Fibroblast of mammary gland (primary cell): ENCODE data around the gene AIG1.

Experiments used
- DNase-seq: peaks from one replicate; pipeline ENCODE4 v3.0.0-alpha.2; 2010; ENCODE audit warnings: low read depth
- H3K4me3 ChIP-seq: 2 replicates; pipeline ENCODE4 v1.5.1; 2011; ENCODE audit warnings: low read depth, mild to moderate bottlenecking, low read length, moderate library complexity; ENCODE audit not compliant: control insufficient read depth
- CTCF ChIP-seq: conservative IDR thresholded peaks from 2 replicates; pipeline ENCODE4 v1.5.1; 2011; ENCODE audit warnings: low read depth, low read length, inconsistent platforms; ENCODE audit not compliant: control insufficient read depth, insufficient read depth

Gene AIG1

GRCh38 chr6:143258945-143259344 lies 198.3 kb downstream of the AIG1 start:
- DNase-seq, result no peak
- no peak for TF ChIP-seq CTCF
- no peak overlapping the region for H3K4me3 ChIP-seq

- H3K4me3 ChIP-seq, result no peak overlapping the region
- no peak for TF ChIP-seq CTCF
- peak; percentile 47 for DNase-seq
Observed at GRCh38 chr6:143260857-143261256, 200.2 kb downstream of the AIG1 start.

- TF ChIP-seq CTCF, result no peak
- DNase-seq, result no peak
- no peak overlapping the region for H3K4me3 ChIP-seq
Observed at GRCh38 chr6:143261899-143262436, 201.3 kb downstream of the AIG1 start.

- DNase-seq, result no peak
- TF ChIP-seq CTCF, result no peak
Observed at GRCh38 chr6:143262859-143263258, 202.2 kb downstream of the AIG1 start.

GRCh38 chr6:143264379-143264778 lies 203.7 kb downstream of the AIG1 start:
- TF ChIP-seq CTCF, result no peak
- no peak overlapping the region for H3K4me3 ChIP-seq
- no peak for DNase-seq

More at GRCh38 chr6:143262859-143263258, 202.2 kb downstream of the AIG1 start:
- no peak overlapping the region for H3K4me3 ChIP-seq

GRCh38 chr6:143264986-143265764 lies 204.5 kb downstream of the AIG1 start:
- no peak for DNase-seq
- no peak for TF ChIP-seq CTCF
- H3K4me3 ChIP-seq, result no peak overlapping the region

GRCh38 chr6:143267760-143268159 lies 207.1 kb downstream of the AIG1 start:
- no peak for TF ChIP-seq CTCF
- H3K4me3 ChIP-seq, result no peak overlapping the region
- DNase-seq, result no peak
